Liver (tissue), 9 donors: Measurements from ENCODE around the gene LGALSL. TPM values are rescaled to one million over a fixed set of nuclear protein-coding genes. Genes with fewer than 3 reads are reported as not detected.

ENCODE experiments used
- DNase-seq: peaks from one replicate; pipeline ENCODE4 v3.0.0-alpha.2; 2017; ENCODE audit warnings: low spot score
- H3K27ac ChIP-seq, 2 donors: one replicate each; pipeline ENCODE4 v1.7.0; 2013; ENCODE audit warnings: inconsistent platforms in 2 of 2, low read length in 2 of 2, control low read depth in 1 of 2, low read depth in 1 of 2, mild to moderate bottlenecking in 1 of 2
- H3K27me3 ChIP-seq, 4 donors: one replicate each; pipeline versions ENCODE4 v1.6.1 to v1.7.0; 2013; ENCODE audit warnings: low read length in 3 of 4, inconsistent platforms in 1 of 4, mild to moderate bottlenecking in 1 of 4, moderate library complexity in 1 of 4; ENCODE audit not compliant: control insufficient read depth in 4 of 4, insufficient read depth in 4 of 4
- H3K36me3 ChIP-seq, 4 donors: one replicate each; pipeline versions ENCODE4 v1.6.1 to v1.7.0; 2013; ENCODE audit warnings: low read length in 3 of 4, mild to moderate bottlenecking in 3 of 4, low read depth in 1 of 4, moderate library complexity in 1 of 4; ENCODE audit not compliant: control insufficient read depth in 4 of 4, insufficient read depth in 3 of 4
- H3K4me1 ChIP-seq, 4 donors: one replicate each; pipeline versions ENCODE4 v1.6.1 to v1.7.0; 2013; ENCODE audit warnings: low read length in 3 of 4, mild to moderate bottlenecking in 3 of 4, moderate library complexity in 1 of 4; ENCODE audit not compliant: control insufficient read depth in 4 of 4, insufficient read depth in 4 of 4
- H3K4me3 ChIP-seq, 3 donors: one replicate each; pipeline versions ENCODE4 v1.6.1 to v1.7.0; 2013; ENCODE audit warnings: low read length in 3 of 3, control low read depth in 1 of 3, low read depth in 1 of 3, mild to moderate bottlenecking in 1 of 3
- H3K9ac ChIP-seq, 2 donors: one replicate each; pipeline ENCODE4 v1.7.0; 2013; ENCODE audit warnings: low read length in 2 of 2, mild to moderate bottlenecking in 2 of 2, moderate library complexity in 2 of 2, control low read depth in 1 of 2, low read depth in 1 of 2
- H3K9me3 ChIP-seq, 4 donors: one replicate each; pipeline versions ENCODE4 v1.6.1 to v1.7.0; 2013; ENCODE audit warnings: low read length in 3 of 4; ENCODE audit not compliant: control insufficient read depth in 4 of 4
- CTCF ChIP-seq: fragments of 150-350 bp; IDR thresholded peaks from 2 replicates; pipeline ENCODE4 v1.5.1; 2017; ENCODE audit warnings: improper control_type of control experiment, low read depth, low read length; ENCODE audit not compliant: missing input control
- FOXA1 ChIP-seq: IDR thresholded peaks from 2 replicates; pipeline ENCODE4 v1.6.1; 2016; ENCODE audit warnings: antibody characterized with exemption
- GABPA ChIP-seq, 2 donors: IDR thresholded peaks in 1 of 2; conservative IDR thresholded peaks in 1 of 2; 2 replicates each; pipeline ENCODE4 v1.6.1; 2016; ENCODE audit warnings: antibody characterized with exemption in 2 of 2, mild to moderate bottlenecking in 1 of 2, moderate library complexity in 1 of 2
- HNF4A ChIP-seq, 2 donors: conservative IDR thresholded peaks; 2 replicates each; pipeline ENCODE4 v1.6.1; 2016; ENCODE audit warnings: antibody characterized with exemption in 2 of 2, mild to moderate bottlenecking in 2 of 2
- HNF4G ChIP-seq: IDR thresholded peaks from 2 replicates; pipeline ENCODE4 v1.6.1; 2016; ENCODE audit warnings: antibody characterized with exemption
- MAX ChIP-seq: IDR thresholded peaks from 2 replicates; pipeline ENCODE4 v1.6.1; 2016; ENCODE audit warnings: antibody characterized with exemption
- NR2F2 ChIP-seq: IDR thresholded peaks from 2 replicates; pipeline ENCODE4 v1.6.1; 2016; ENCODE audit warnings: antibody characterized with exemption
- RAD21 ChIP-seq, 2 donors: IDR thresholded peaks; 2 replicates each; pipeline ENCODE4 v1.6.1; 2016; ENCODE audit warnings: antibody characterized with exemption in 2 of 2, mild to moderate bottlenecking in 2 of 2
- RXRA ChIP-seq, 2 donors: IDR thresholded peaks; 2 replicates each; pipeline ENCODE4 v1.6.1; 2017 to 2018; ENCODE audit warnings: antibody characterized with exemption in 2 of 2, mild to moderate bottlenecking in 1 of 2
- YY1 ChIP-seq: IDR thresholded peaks from 2 replicates; pipeline ENCODE4 v1.6.1; 2016; ENCODE audit warnings: antibody characterized with exemption, mild to moderate bottlenecking
- ZBTB33 ChIP-seq: IDR thresholded peaks from 2 replicates; pipeline ENCODE4 v1.6.1; 2016; ENCODE audit warnings: antibody characterized with exemption
- WGBS: extraction: QIAGEN DNeasy Blood & Tissue Kit; methylation state at CpG from one replicate; pipeline ENCODE4 v1.1.7; 2013; 5-methylcytosine and 5-hydroxymethylcytosine counted together
- polyA plus RNA-seq, 2 donors: library from polyadenylated mRNA; stranded (reverse) in 1 of 2; unstranded in 1 of 2; fragments of 200-250 nt in 1 of 2; fragments of >200 nt in 1 of 2; fragmentation: Nextera tagmentation in 1 of 2; extraction: Ambion mirVana in 1 of 2; gene quantifications; one replicate each; pipeline versions ENCODE4 v1.2.1 to v1.2.3, GENCODE V29; 2013 to 2015
- total RNA-seq, 2 donors: library from RNA; depleted of rRNA; stranded (reverse); fragments of >200 nt; gene quantifications; one replicate each; pipeline ENCODE4 v1.2.3, GENCODE V29; 2014
- donor health status: healthy.
- donor health status: healthy.
- donor health status: healthy.
- donor health status: healthy.
- donor health status: healthy.

The LGALSL gene
- total and polyA plus RNA-seq, 4 donors, result 2.4 to 8.7 (median 3.8) TPM

- peak; percentile 61 for DNase-seq
- TF ChIP-seq RAD21 (IDR thresholded peaks at IDR 0.05) (peak in 1 of 2 donors; percentile 16), FOXA1 (no peak), YY1 (no peak), ZBTB33 (no peak), HNF4G (no peak), GABPA (IDR thresholded peaks at IDR 0.05 in 1 of 2, conservative IDR thresholded peaks at IDR 0.05 in 1 of 2) (no peak), HNF4A (conservative IDR thresholded peaks at IDR 0.05) (no peak), CTCF (no peak)
- H3K4me1 ChIP-seq, result peaks cover 3 to 20% (median 15%) of the 10 kb centered on the region in 4 donors
- no peaks in the 10 kb centered on the region for H3K9me3 ChIP-seq
- no peaks in the 10 kb centered on the region for H3K27me3 ChIP-seq
- peaks cover 2 to 13% (median 7%) of the 10 kb centered on the region in 4 donors for H3K36me3 ChIP-seq
- WGBS, result 5% methylated on average over 103 of the region's 103 CpGs
- peak overlapping the region; percentile 90 to 91 for H3K27ac ChIP-seq
- H3K4me3 ChIP-seq, result peak overlapping the region; percentile 21 to 97 (median 66)
- H3K9ac ChIP-seq, result peak overlapping the region in 1 of 2 donors; percentile 13
Observed at GRCh38 chr2:64454386-64455332, 697 bp downstream of the LGALSL start.

GRCh38 chr2:64455545-64455944 lies 1.6 kb downstream of the LGALSL start:
- H3K4me1 ChIP-seq, result peaks cover 3 to 20% (median 15%) of the 10 kb centered on the region in 4 donors
- H3K27me3 ChIP-seq, result no peaks in the 10 kb centered on the region
- H3K36me3 ChIP-seq, result peaks cover 2 to 13% (median 8%) of the 10 kb centered on the region in 4 donors
- no peak overlapping the region for H3K27ac ChIP-seq
- DNase-seq, result no peak
- H3K9me3 ChIP-seq, result no peaks in the 10 kb centered on the region
- H3K9ac ChIP-seq, result no peak overlapping the region
- no peak overlapping the region for H3K4me3 ChIP-seq
- WGBS, result 90% methylated on average over 2 of the region's 2 CpGs
- no peak for TF ChIP-seq CTCF
- TF ChIP-seq RXRA (IDR thresholded peaks at IDR 0.05), result no peak
- no peak for TF ChIP-seq NR2F2
- TF ChIP-seq HNF4G, result no peak
- TF ChIP-seq ZBTB33, result no peak
- TF ChIP-seq FOXA1, result no peak
- no peak for TF ChIP-seq MAX
